K562 (cell line): Measurements from ENCODE around the gene PITPNM1. TPM values are rescaled to one million over a fixed set of nuclear protein-coding genes. Genes with fewer than 3 reads are reported as not detected.
A peak's percentile ranks its signal among the peaks of the same experiment; 100 is the strongest.

Experiments
- ATAC-seq: fragments of 200-7000 bp; cut with Tn5 transposase; 3 replicates; pipeline ENCODE4 v1.9.1; 2020; ENCODE audit warnings: moderate library complexity
- BruUV-seq: library from RNA; stranded (reverse); fragments of 400-500 nt; replicated peaks from 2 replicates; lab custom pipeline; 2021; lab: Mats Ljungman, UMichigan
- CTCF ChIA-PET: fragments of 300-600 bp; formaldehyde crosslinking; extraction: SDS; loops from one replicate; lab custom pipeline; 2021; ENCODE audit warnings: low intra/inter-chr PET ratio; lab: Yijun Ruan, JAX
- POLR2A ChIA-PET: fragments of 300-600, 350-650 bp; sonication (Branson Sonifier 250); formaldehyde crosslinking; extraction: SDS; loops from one replicate; lab custom pipeline; 2021; ENCODE audit warnings: antibody characterized with exemption, inconsistent platforms; lab: Yijun Ruan, JAX
- DNase-seq, 4 experiments: peaks; one replicate each; pipeline versions ENCODE4 v3.0.0 to v3.0.0-alpha.2; 2011 to 2018; ENCODE audit warnings: low spot score in 3 of 4, mixed read lengths in 3 of 4; ENCODE audit errors: extremely low read depth in 1 of 4
- FAIRE-seq: peaks from 2 replicates; lab custom pipeline; 2011; peaks lifted over from hg19 to GRCh38; lab: Jason Lieb, UNC
- H2AFZ ChIP-seq: 2 replicates; pipeline ENCODE4 v1.6.0; 2011; ENCODE audit warnings: low read depth, low read length, control low read depth, inconsistent platforms
- H3K27ac ChIP-seq: fragments of 200-600 bp; 3 replicates; pipeline ENCODE4 v1.8.0; 2011; ENCODE audit warnings: low read depth, mild to moderate bottlenecking, control low read depth, inconsistent platforms, low read length, moderate library complexity, mixed read lengths; ENCODE audit errors: extremely low read depth
- H3K27me3 ChIP-seq, 2 experiments: fragments of 300-600 bp in 1 of 2; 2 replicates in 1 of 2; 3 replicates in 1 of 2; pipeline versions ENCODE4 v1.6.0 to v1.8.0; 2011; ENCODE audit warnings: inconsistent platforms in 2 of 2, low read length in 2 of 2, mild to moderate bottlenecking in 1 of 2, mixed read lengths in 1 of 2, moderate library complexity in 1 of 2; ENCODE audit not compliant: control insufficient read depth in 2 of 2, insufficient read depth in 2 of 2
- H3K36me3 ChIP-seq: fragments of 300-600 bp; 3 replicates; pipeline ENCODE4 v1.8.0; 2011; ENCODE audit warnings: mild to moderate bottlenecking, low read length, inconsistent platforms; ENCODE audit not compliant: control insufficient read depth, insufficient read depth
- H3K4me1 ChIP-seq, 2 experiments: fragments of 200-600 bp in 1 of 2; replicated peaks in 1 of 2; 2 replicates in 1 of 2; 3 replicates in 1 of 2; pipeline versions ENCODE4 v1.5.1 to v1.8.0; 2011; ENCODE audit warnings: inconsistent platforms in 2 of 2, low read length in 2 of 2, mild to moderate bottlenecking in 1 of 2, mixed read lengths in 1 of 2, moderate library complexity in 1 of 2; ENCODE audit not compliant: control insufficient read depth in 2 of 2, insufficient read depth in 2 of 2
- H3K4me2 ChIP-seq: 2 replicates; pipeline ENCODE4 v1.6.1; 2011; ENCODE audit warnings: low read length, control low read depth, inconsistent platforms, mixed read lengths; ENCODE audit not compliant: insufficient read depth
- H3K4me3 ChIP-seq: fragments of 200-600 bp; sonication (generic), shearing (Covaris generic); 2 replicates; pipeline ENCODE4 v1.5.1; 2016; ENCODE audit warnings: control low read depth, inconsistent platforms
- H3K79me2 ChIP-seq: fragments of 200-600 bp; 3 replicates; pipeline ENCODE4 v1.8.0; 2011; ENCODE audit warnings: low read length, inconsistent platforms; ENCODE audit not compliant: control insufficient read depth, insufficient read depth
- H3K9ac ChIP-seq, 2 experiments: 2 replicates each; pipeline versions ENCODE4 v1.6.0 to v1.6.1; 2011; ENCODE audit warnings: low read depth in 2 of 2, low read length in 2 of 2, control low read depth in 1 of 2, inconsistent platforms in 1 of 2, mild to moderate bottlenecking in 1 of 2, mixed read lengths in 1 of 2; ENCODE audit not compliant: insufficient read depth in 1 of 2
- H3K9me1 ChIP-seq: one replicate; pipeline ENCODE4 v1.6.0; 2011; ENCODE audit warnings: inconsistent platforms, mild to moderate bottlenecking, low read length, moderate library complexity; ENCODE audit not compliant: control insufficient read depth, insufficient read depth
- H3K9me3 ChIP-seq: replicated peaks from 2 replicates; pipeline ENCODE4 v1.5.1; 2011; ENCODE audit warnings: low read depth, low read length, inconsistent platforms; ENCODE audit not compliant: control insufficient read depth, insufficient read depth
- H4K20me1 ChIP-seq: replicated peaks from 2 replicates; pipeline ENCODE4 v1.6.1; 2011; ENCODE audit warnings: low read length, inconsistent platforms, mixed read lengths; ENCODE audit not compliant: control insufficient read depth, insufficient read depth
- FOXK1 ChIP-seq: sonication (generic); formaldehyde crosslinking; IDR thresholded peaks from 2 replicates; pipeline ENCODE4 v1.8.0; 2022; ENCODE audit warnings: missing genetic modification reagents, mild to moderate bottlenecking, borderline replicate concordance
- NBN ChIP-seq: fragments of 450-650 bp; IDR thresholded peaks from 2 replicates; pipeline ENCODE4 v1.6.1; 2016; ENCODE audit warnings: low read depth, mild to moderate bottlenecking
- PHF20 ChIP-seq: fragments of 450-650 bp; IDR thresholded peaks from 2 replicates; pipeline ENCODE4 v1.6.1; 2018; ENCODE audit not compliant: partially characterized antibody
- SAFB ChIP-seq: fragments of 200-400 bp; formaldehyde crosslinking; IDR thresholded peaks from 2 replicates; pipeline ENCODE4 v1.6.1; 2017; ENCODE audit warnings: low read depth, low read length, borderline replicate concordance
- ZNF583 ChIP-seq: fragments of 250-450 bp; sonication (Bioruptor Pico); IDR thresholded peaks from 2 replicates; pipeline ENCODE4 v1.4.0; 2020
- WGBS: fragments of 100-300 bp; shearing (Covaris generic); methylation state at CpG from one replicate; pipeline ENCODE4 v1.1.6; 2016; ENCODE audit warnings: low coverage, mixed read lengths; ENCODE audit not compliant: insufficient coverage; ENCODE audit errors: missing lambda C conversion rate; 5-methylcytosine and 5-hydroxymethylcytosine counted together
- in situ Hi-C: fragments of 300-500 bp; cut with MboI; formaldehyde crosslinking; loops from 4 replicates; pipeline ENCODE4 v1.15.0; 2018; ENCODE audit warnings: inconsistent platforms, mixed read lengths
- intact Hi-C: fragments of 100-400 bp; cut with micrococcal nuclease; formaldehyde crosslinking; loops from 2 replicates; pipeline ENCODE4 v1.14.2; 2022
- polyA plus RNA-seq, 8 experiments: library from polyadenylated mRNA; depleted of rRNA in 4 of 8; stranded (reverse) in 5 of 8; unstranded in 3 of 8; fragments of >200 nt; fragmentation: Nextera tagmentation in 2 of 8; fragmentation: Illumina TruSeq in 1 of 8; extraction: Ambion mirVana in 2 of 8; extraction: Trizol in 1 of 8; gene quantifications; 2 replicates each; pipeline versions ENCODE4 v1.2.1 to v1.2.3, GENCODE V29; 2011 to 2014; ENCODE audit warnings: inconsistent platforms in 1 of 8, missing spikeins in 1 of 8
- total RNA-seq, 7 experiments: library from RNA; depleted of rRNA in 6 of 7; stranded (reverse); fragments of >200 nt in 6 of 7; fragmentation: Illumina TruSeq in 2 of 7; extraction: Trizol in 2 of 7; gene quantifications; 2 replicates each; pipeline versions ENCODE4 v1.2.1 to v1.2.3, GENCODE V29; 2011 to 2021; ENCODE audit warnings: low replicate concordance in 1 of 7
- TF ChIP-seq, protein P1 (sequence below), 2 experiments: IDR thresholded peaks in 1 of 2; conservative IDR thresholded peaks in 1 of 2; 2 replicates each; pipeline ENCODE4 v1.6.1; 2016; ENCODE audit warnings: low read depth in 2 of 2, mild to moderate bottlenecking in 1 of 2, missing compliant biosample characterization in 1 of 2, missing genetic modification characterization in 1 of 2, moderate library complexity in 1 of 2
- TF ChIP-seq, protein P2 (sequence below): fragments of 450-650 bp; IDR thresholded peaks from 2 replicates; pipeline ENCODE4 v1.6.1; 2017; ENCODE audit warnings: antibody characterized with exemption

PITPNM1 gene
- total and polyA plus RNA-seq, 9 of the 15 experiments (the other 6 are each of a cell fraction or from before 2014, with no cell fraction given) = 0.11 to 53.7 (median 16.0) TPM

DNA sequence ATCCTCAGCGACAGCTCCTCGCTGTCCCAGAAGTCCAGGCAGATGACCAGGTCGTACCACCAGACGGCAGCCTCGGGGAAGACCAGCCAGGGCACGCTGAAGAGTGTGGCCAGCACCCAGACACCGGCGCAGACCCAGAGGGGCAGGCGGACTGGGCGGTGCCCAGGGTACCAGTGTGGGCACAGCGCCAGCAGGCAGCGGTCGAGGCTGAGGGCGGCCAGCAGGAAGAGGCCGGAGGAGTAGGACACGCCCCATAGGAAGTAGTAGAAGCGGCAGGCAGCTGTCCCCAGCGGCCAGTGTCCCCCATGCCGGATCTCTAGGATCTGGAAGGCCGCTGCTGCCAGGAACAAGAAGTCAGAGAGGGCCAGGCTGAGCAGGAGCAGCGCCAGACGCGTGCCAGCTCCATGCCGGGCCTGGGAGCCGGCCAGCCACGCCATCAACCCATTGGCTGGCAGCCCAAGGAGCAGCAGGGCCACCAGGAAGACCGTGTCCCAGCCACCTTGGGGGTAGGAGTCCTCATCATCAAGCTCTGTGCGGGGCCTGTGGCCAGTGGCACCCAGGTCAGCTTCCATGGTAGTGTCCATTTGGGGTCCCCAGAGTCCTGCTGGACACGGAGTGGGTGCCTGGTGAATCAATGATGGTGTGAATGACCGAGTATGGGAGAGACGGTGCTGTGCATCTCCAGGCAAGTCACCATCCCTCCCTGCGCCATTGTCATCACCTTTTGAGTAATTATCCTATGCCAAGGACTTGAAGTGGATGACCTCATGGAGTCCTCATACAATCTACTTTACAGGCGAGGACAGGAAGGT lies 52.8 kb downstream of the PITPNM1 start, which contains the start of gene GPR152 (continued):
- TF ChIP-seq, protein P1, sequence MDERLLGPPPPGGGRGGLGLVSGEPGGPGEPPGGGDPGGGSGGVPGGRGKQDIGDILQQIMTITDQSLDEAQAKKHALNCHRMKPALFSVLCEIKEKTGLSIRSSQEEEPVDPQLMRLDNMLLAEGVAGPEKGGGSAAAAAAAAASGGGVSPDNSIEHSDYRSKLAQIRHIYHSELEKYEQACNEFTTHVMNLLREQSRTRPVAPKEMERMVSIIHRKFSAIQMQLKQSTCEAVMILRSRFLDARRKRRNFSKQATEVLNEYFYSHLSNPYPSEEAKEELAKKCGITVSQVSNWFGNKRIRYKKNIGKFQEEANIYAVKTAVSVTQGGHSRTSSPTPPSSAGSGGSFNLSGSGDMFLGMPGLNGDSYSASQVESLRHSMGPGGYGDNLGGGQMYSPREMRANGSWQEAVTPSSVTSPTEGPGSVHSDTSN (CRISPR knock-in tag; IDR thresholded peaks at IDR 0.05; ENCODE audit: low read depth) = no peak
- TF ChIP-seq, protein P1 (tag; conservative IDR thresholded peaks at IDR 0.05; ENCODE audit: low read depth) = 0 out of 2 replicates have a peak, but pooled peaks have one; percentile 13
- no peak for TF ChIP-seq PHF20
- TF ChIP-seq, all 486 proteins: peak for 4

DNA sequence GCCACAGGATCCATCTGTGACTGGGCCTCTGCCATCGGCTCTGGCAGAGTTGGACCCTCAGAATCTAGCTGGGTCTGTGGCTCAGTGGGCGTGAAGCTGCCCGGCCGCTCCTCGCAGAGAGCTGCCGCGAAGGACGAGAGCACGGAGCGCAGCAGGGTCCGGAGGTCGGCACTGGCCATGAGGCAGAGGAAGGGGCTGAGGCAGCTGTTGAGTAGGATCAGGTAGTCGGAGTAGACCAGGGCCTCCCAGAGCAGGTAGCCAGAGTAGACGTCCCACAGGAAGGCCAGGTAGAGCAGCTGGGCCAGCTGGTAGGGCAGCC lies 53.5 kb downstream of the PITPNM1 start:
- 78% methylated on average over 12 of the region's 14 CpGs for WGBS
- Histone ChIP-seq H3K4me1 (peaks cover 0 to 39% of the 10 kb centered on the region in 2 experiments; a peak in 2 of 5 replicates), H3K9ac (peak overlapping the region in 1 of 2 experiments; percentile 73; a peak in 1 of 4 replicates), H3K9me1 (no peaks in the 10 kb centered on the region), H3K27me3 (no peaks in the 10 kb centered on the region), H3K79me2 (no peaks in the 10 kb centered on the region), H3K4me3 (no peak overlapping the region), H3K4me2 (no peak overlapping the region), H3K9me3 (no peaks in the 10 kb centered on the region), H3K27ac (no peak overlapping the region), H2AFZ (no peak overlapping the region), H3K36me3 (no peaks in the 10 kb centered on the region), H4K20me1 (no peaks in the 10 kb centered on the region)
- no TSS peak for BruUV-seq
- no peak for FAIRE-seq
- POLR2A ChIA-PET = interaction anchor here (0.6 to 1.5 kb wide), 4 partner anchors 9 to 12 kb away, joined by 3 to 6 read pairs (median 4); no protein-coding TSS in a partner anchor
- ATAC-seq = no peak
- CTCF ChIA-PET = no interaction called here
- no peak for DNase-seq
- intact Hi-C loops (no loop called here), in situ Hi-C loops (no loop called here)
- TF ChIP-seq SAFB (no peak), ZNF583 (CRISPR knock-in tag) (no peak), NBN (no peak), FOXK1 (CRISPR knock-in tag) (no peak)
- TF ChIP-seq, protein P2, sequence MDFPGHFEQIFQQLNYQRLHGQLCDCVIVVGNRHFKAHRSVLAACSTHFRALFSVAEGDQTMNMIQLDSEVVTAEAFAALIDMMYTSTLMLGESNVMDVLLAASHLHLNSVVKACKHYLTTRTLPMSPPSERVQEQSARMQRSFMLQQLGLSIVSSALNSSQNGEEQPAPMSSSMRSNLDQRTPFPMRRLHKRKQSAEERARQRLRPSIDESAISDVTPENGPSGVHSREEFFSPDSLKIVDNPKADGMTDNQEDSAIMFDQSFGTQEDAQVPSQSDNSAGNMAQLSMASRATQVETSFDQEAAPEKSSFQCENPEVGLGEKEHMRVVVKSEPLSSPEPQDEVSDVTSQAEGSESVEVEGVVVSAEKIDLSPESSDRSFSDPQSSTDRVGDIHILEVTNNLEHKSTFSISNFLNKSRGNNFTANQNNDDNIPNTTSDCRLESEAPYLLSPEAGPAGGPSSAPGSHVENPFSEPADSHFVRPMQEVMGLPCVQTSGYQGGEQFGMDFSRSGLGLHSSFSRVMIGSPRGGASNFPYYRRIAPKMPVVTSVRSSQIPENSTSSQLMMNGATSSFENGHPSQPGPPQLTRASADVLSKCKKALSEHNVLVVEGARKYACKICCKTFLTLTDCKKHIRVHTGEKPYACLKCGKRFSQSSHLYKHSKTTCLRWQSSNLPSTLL = no peak
